Suprapubic skin (tissue), 4 donors: ENCODE results near the gene PITRM1.

Experiments used
- CTCF ChIP-seq, 2 donors: fragments of 200-600 bp in 1 of 2; fragments of 450-650 bp in 1 of 2; sonication (generic) in 1 of 2; IDR thresholded peaks; one replicate each; pipeline ENCODE4 v1.5.1; 2016 to 2019; ENCODE audit warnings: antibody characterized with exemption in 2 of 2, mild to moderate bottlenecking in 1 of 2, moderate library complexity in 1 of 2
- EP300 ChIP-seq: sonication (generic); formaldehyde crosslinking; IDR thresholded peaks from one replicate; pipeline ENCODE4 v1.6.1; 2017; ENCODE audit warnings: antibody characterized with exemption
- POLR2A ChIP-seq, 2 donors: fragments of 450-650 bp; IDR thresholded peaks; one replicate each; pipeline ENCODE4 v1.6.1; 2017; ENCODE audit warnings: antibody characterized with exemption in 2 of 2, mild to moderate bottlenecking in 2 of 2, moderate library complexity in 2 of 2
- POLR2AphosphoS5 ChIP-seq, 3 donors: sonication (generic); formaldehyde crosslinking; IDR thresholded peaks; one replicate each; pipeline ENCODE4 v1.6.1; 2017; ENCODE audit warnings: antibody characterized with exemption in 3 of 3

- no peak for TF ChIP-seq CTCF (IDR thresholded peaks at IDR 0.05)
- no peak for TF ChIP-seq POLR2AphosphoS5 (IDR thresholded peaks at IDR 0.05)
- TF ChIP-seq POLR2A (IDR thresholded peaks at IDR 0.05) = no peak
- no peak for TF ChIP-seq EP300
Observed at GRCh38 chr10:3150961-3151360, 21.6 kb downstream of the PITRM1 start.
